ENCODE data around the gene UFM1. TPM values are rescaled to one million over a fixed set of nuclear protein-coding genes. Genes with fewer than 3 reads are reported as not detected.

Gene UFM1
- total and polyA plus RNA-seq, 11 donors = 14.6 to 40.8 (median 27.9) TPM

DNA sequence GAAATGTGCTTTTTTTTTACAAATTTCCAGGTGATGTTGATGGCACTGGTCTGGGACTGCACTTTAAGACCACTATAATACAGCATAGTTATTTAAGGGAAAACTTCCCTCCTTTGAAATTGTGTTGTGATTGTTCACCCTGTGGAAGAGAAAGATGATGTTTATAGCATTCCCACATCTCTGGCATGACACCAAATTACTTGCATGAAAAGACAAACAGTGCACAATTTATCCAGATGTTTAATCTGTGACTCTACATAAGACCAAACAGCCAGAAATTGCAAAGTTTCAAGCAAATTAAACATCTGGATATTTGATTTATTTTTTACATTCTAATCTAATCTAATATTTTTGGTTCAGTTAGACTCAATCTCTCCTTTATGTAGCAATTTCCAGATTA is 51.6 kb downstream of the UFM1 start:
- peaks cover 0 to 12% (median 0%) of the 10 kb centered on the region in 12 donors for H3K9me3 ChIP-seq
- no peaks in the 10 kb centered on the region for H3K4me1 ChIP-seq
- H3K27ac ChIP-seq = no peak overlapping the region
- ATAC-seq (no peak), DNase-seq (no peak)
- no peak overlapping the region for H3K4me3 ChIP-seq
- no peak for TF ChIP-seq POLR2A (IDR thresholded peaks at IDR 0.05)
- TF ChIP-seq CTCF (IDR thresholded peaks at IDR 0.05) = no peak
- no peaks in the 10 kb centered on the region for H3K27me3 ChIP-seq
- no peaks in the 10 kb centered on the region for H3K36me3 ChIP-seq
- intact Hi-C loops (cut with DNase I) = no loop called here

- 30 to 49% (median 41%) methylated on average over 1 of the region's 1 CpG for WGBS, 4 donors
- TF ChIP-seq CTCF (IDR thresholded peaks at IDR 0.05) (no peak), POLR2A (IDR thresholded peaks at IDR 0.05) (no peak)
- no peak overlapping the region for H3K27ac ChIP-seq
- peaks cover 0 to 12% (median 0%) of the 10 kb centered on the region in 12 donors for H3K9me3 ChIP-seq
- DNase-seq (no peak), ATAC-seq (no peak)
- no peaks in the 10 kb centered on the region for H3K27me3 ChIP-seq
- no peaks in the 10 kb centered on the region for H3K4me1 ChIP-seq
- intact Hi-C loops (cut with DNase I) = no loop called here
- no peak overlapping the region for H3K4me3 ChIP-seq
- no peaks in the 10 kb centered on the region for H3K36me3 ChIP-seq
Observed at GRCh38 chr13:38405216-38405615, 55.6 kb downstream of the UFM1 start.

DNA sequence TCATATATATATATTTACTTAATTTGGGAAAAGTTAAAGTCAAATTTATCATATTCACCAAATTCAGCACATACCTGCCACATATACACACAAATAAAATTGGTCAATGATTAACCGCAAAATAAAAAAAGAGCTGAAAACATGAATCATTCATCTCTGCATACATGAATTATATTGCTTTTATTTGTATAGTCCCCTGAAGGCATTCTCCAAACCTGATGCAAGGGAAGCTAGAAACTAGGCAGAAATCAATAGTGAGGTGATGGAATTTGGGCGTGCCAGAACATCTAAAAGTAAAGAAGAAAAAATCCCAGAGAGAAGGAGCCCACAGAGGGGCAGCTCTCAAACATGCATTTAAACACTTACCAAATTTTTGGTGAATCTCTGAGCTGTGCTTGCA is 60.1 kb downstream of the UFM1 start:
- WGBS, 4 donors = 90 to 97% (median 95%) methylated on average over 2 of the region's 2 CpGs

DNA sequence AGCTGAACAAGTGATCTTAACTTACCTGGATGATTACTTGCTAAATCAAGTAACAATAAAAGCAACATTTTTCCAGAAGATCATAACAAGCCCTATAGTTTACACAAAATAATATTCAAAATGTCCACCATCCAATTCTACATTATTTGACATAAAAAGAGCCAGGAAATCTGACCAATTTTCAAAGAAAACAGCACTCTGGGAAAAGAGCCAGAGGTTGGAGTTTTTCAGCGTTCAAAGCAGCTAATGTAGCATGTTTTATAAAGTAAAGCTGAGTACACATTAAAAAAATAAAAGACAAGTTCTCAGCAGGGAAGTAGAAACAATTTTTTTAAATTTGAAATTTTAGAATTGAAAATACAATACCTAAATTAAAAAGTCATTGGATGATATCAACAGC is 62.6 kb downstream of the UFM1 start:
- no peak for DNase-seq
- Histone ChIP-seq H3K27me3 (no peaks in the 10 kb centered on the region), H3K27ac (no peak overlapping the region), H3K36me3 (no peaks in the 10 kb centered on the region), H3K4me3 (no peak overlapping the region), H3K4me1 (peaks cover 0 to 14% (median 0%) of the 10 kb centered on the region in 12 donors), H3K9me3 (peaks cover 0 to 10% (median 0%) of the 10 kb centered on the region in 12 donors)
- intact Hi-C loops (cut with DNase I) = loop anchor here in 1 of 10 donors (10.0 kb wide), 1 partner anchor 67 kb away; the partner anchor contains the start of gene UFM1
- TF ChIP-seq CTCF (IDR thresholded peaks at IDR 0.05) (no peak), POLR2A (IDR thresholded peaks at IDR 0.05) (no peak)
- ATAC-seq = no peak
- 43 to 69% (median 45%) methylated on average over 1 of the region's 1 CpG for WGBS, 4 donors

More for the DNA sequence above, 60.1 kb downstream of the UFM1 start:
- TF ChIP-seq POLR2A (IDR thresholded peaks at IDR 0.05) (no peak), CTCF (IDR thresholded peaks at IDR 0.05) (no peak)
- peaks cover 0 to under 1% (median 0%) of the 10 kb centered on the region in 12 donors for H3K4me1 ChIP-seq
- ATAC-seq = no peak
- H3K27ac ChIP-seq = no peak overlapping the region
- intact Hi-C loops (cut with DNase I) = loop anchor here in 1 of 10 donors (10.0 kb wide), 1 partner anchor 65 kb away; the partner anchor contains the start of gene UFM1
- H3K36me3 ChIP-seq = no peaks in the 10 kb centered on the region
- no peak overlapping the region for H3K4me3 ChIP-seq
- DNase-seq = no peak
- H3K27me3 ChIP-seq = no peaks in the 10 kb centered on the region
- peaks cover 0 to 11% (median 0%) of the 10 kb centered on the region in 12 donors for H3K9me3 ChIP-seq
